Motor neuron (in vitro differentiated cells): ENCODE data around the gene B4GALT1. TPM values are rescaled to one million over a fixed set of nuclear protein-coding genes. Genes with fewer than 3 reads are reported as not detected.

Experiments used
- ATAC-seq, 8 experiments: fragments of 200-7000 bp; cut with Tn5 transposase; replicated peaks in 6 of 8; 2 replicates each; pipeline ENCODE4 v1.8.0; 2021; ENCODE audit warnings: mild to moderate bottlenecking in 8 of 8, moderate library complexity in 8 of 8
- H3K27ac ChIP-seq, 2 donors: fragments of 250-450 bp; sonication (Bioruptor Pico); 2 replicates each; pipeline ENCODE4 v1.9.0; 2021; ENCODE audit warnings: antibody characterized with exemption in 2 of 2, mild to moderate bottlenecking in 2 of 2, moderate library complexity in 1 of 2
- H3K4me1 ChIP-seq, 2 donors: fragments of 250-450 bp; sonication (Bioruptor Pico); replicated peaks in 1 of 2; 2 replicates each; pipeline ENCODE4 v1.6.1; 2021; ENCODE audit warnings: antibody characterized with exemption in 2 of 2, mild to moderate bottlenecking in 2 of 2, moderate library complexity in 1 of 2
- H3K4me3 ChIP-seq, 5 donors: fragments of 250-450 bp; sonication (Bioruptor Pico); 2 replicates each; pipeline ENCODE4 v1.9.0; 2021; ENCODE audit warnings: antibody characterized with exemption in 5 of 5, mild to moderate bottlenecking in 5 of 5, moderate library complexity in 4 of 5
- WGBS, 10 experiments: fragments of 450-650 bp; shearing (Covaris generic); methylation state at CpG; one replicate each; pipeline ENCODE4 v1.0.0; 2022; 5-methylcytosine and 5-hydroxymethylcytosine counted together
- in situ Hi-C, 9 experiments: fragments of 400-800 bp; cut with MboI; loops; one replicate each; pipeline ENCODE4 v1.15.0; 2021; ENCODE audit warnings: low sequenced_read_pairs in 9 of 9, low pct_unique_long_range_greater_than_20kb in 2 of 9; ENCODE audit not compliant: unreplicated experiment in 9 of 9
- total RNA-seq, 8 experiments: library from RNA; unstranded; fragments of 300-600 nt; gene quantifications; 2 replicates each; pipeline versions ENCODE4 v1.2.3 to v1.2.4, GENCODE V29; 2022

Gene B4GALT1
- total RNA-seq, 8 experiments from 2014 or later: 1.3 to 86.5 (median 4.7) TPM

DNA sequence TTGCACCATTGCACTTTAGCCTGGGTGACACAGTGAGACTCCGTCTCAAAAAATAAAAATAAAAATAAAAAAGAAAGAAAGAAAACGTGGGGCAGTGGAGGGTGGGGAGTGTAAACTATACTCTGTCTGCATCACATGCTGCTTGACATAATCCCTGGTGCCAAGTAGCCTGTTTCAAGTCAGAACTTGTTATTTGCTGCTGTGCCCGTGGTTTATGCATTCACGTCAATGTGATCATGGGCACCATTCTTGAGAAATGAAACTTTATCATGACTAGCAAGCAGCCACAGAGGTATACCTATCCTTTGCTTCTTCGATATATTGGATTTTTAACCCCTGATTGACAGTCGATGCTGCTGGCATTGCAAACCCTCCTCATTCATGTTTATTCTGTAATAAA lies 86.6 kb downstream of the B4GALT1 start:
- in situ Hi-C loops: loop anchor here in 6 of 9 experiments (5.0 to 25.0 kb wide), 5 partner anchors 132 to 157 kb away; partner anchors contain the start of gene SPINK4 (in 1 of the 6)
- 33 to 100% (median 78%) methylated on average over 1 to 6 of the region's 6 CpGs for WGBS, 10 experiments
- Histone ChIP-seq H3K27ac (no peak overlapping the region), H3K4me3 (no peak overlapping the region), H3K4me1 (peaks cover under 1 to 7% of the 10 kb centered on the region in 2 donors)
- no peak for ATAC-seq

DNA sequence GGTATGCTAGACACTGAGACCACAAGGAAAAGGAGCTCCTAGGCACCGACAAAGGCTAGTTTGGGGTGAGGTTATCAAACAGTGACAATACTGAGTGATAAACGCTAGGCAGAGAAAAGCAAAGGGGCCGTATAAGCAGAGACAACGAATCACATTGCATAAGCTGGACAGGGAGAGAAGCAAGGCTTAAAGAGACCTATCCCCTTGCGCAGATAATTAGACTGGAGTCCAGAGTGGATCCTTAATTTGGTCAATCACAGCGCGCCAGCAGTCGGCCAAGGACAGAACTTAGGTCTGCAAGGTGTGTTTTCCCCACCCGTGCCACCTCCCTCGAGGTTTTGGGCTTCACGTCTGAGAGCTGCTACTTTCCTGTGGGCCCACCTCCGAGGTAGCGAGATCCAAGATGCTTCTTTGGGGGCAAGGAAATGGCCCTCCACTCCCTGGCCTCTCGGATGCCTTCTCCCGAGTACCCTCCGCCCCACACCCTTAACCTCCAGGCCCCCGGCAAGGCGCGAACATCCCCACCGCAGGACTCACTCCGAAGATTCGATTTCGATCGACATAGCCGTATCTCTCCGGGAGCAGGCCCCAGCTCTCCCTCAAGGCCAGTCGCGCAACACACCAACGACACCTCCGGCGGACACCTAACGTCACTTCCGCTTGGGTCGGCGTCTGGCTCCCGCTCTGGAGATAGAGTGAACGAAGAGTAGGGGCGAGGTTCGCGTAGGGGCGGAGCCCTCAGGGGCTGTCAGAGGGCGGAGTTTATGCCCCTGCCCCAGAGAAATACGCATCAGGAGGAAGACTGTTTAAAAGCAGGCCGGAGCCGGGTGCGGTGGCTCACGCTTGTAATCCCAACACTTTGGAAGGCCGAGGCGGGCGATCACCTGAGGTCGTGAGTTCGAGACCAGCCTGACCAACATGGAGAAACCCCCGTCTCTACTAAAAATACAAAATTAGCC lies 90.8 kb downstream of the B4GALT1 start, which contains the start of gene SMU1:
Gene SMU1 (minus strand): TSS at position 629 of the 959 bp plus-strand sequence. CDS start 66 bp downstream, at position 563.
- WGBS, 10 experiments: 0 to 17% (median 1%) methylated on average over 2 to 27 of the region's 53 CpGs
- Histone ChIP-seq H3K4me1 (peaks cover 3 to 8% of the 10 kb centered on the region in 2 donors), H3K4me3 (peak within 1 kb of the TSS; percentile 74 to 91 (median 83)), H3K27ac (peak within 1 kb of the TSS; percentile 75 to 94)
- in situ Hi-C loops: loop anchor here in 4 of 9 experiments (10.0 to 25.0 kb wide), 3 partner anchors 136 to 161 kb away; partner anchors contain the start of gene SPINK4 (in 1 of the 4)
- ATAC-seq: peak; percentile 92 to 99 (median 97)

DNA sequence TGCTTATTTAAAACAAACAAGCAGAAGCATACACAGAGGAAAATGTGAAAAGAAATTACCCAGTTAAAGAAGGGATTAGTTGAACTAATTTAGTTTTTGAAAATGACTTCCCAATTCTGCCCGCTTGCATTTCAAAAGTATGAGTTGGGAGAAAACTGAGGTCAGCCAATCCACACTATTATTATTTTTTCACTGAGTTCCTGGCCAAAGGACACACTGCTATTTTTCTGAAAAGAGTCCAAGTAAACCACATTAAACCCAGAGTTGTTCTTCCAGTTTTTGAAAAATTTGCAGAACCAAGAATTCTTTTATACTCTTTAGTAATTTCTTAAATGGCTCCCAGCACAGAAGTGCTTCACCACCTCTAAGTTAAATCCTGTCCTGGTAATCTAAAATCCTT lies 98.1 kb downstream of the B4GALT1 start:
- H3K4me3 ChIP-seq: no peak overlapping the region
- H3K4me1 ChIP-seq: no peaks in the 10 kb centered on the region
- H3K27ac ChIP-seq: no peak overlapping the region
- no peak for ATAC-seq
- in situ Hi-C loops: no loop called here
- 90 to 100% (median 100%) methylated on average over 1 of the region's 1 CpG; no CpG with 5 or more reads in 1 of the 10 experiments for WGBS, 10 experiments

DNA sequence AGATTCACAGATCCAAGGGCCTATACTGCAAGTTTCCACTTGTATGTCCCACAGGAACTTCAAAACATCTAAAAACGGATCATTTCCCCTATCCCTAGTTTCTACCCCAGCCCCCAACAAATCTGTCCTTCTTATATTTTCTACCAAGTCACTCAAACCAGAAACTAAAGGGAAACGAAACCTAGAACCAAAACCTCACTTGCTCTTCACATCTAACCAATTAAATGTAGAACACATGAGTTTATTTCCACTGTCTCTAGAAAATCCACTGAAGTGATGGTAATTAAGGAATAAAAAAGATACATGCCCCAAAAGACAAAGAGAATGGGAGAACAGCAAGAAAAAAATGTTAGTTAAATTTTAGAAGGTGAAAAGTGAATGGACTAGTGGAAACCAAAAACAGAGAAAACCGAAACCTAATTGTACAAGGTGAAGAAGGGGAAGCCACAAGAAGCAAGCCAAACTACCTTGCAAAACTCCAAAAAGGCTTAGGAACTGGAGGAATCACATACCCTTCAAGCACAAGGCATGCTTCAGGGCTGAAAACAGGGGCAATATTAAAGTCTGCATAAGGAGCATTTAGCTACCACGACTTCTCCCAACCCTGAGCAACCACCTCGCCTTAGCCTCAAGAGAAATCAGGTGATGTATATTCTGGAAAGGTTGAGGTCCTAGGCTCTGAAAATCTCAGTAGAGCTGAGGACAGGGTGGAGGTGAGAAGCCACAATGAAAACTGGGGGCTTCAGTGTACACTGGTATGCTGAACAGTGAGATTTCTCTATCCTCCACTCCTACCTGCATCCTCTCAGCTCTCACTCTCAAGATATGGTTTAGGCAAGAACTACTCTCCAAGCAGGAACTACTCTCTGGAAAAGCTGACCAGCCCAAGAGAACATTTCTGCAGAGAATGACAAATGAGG lies 101.7 kb downstream of the B4GALT1 start:
- H3K4me1 ChIP-seq: no peaks in the 10 kb centered on the region
- in situ Hi-C loops: no loop called here
- H3K27ac ChIP-seq: no peak overlapping the region
- H3K4me3 ChIP-seq: no peak overlapping the region
- ATAC-seq: no peak
- WGBS, 10 experiments: 72 to 100% (median 91%) methylated on average over 2 to 5 of the region's 5 CpGs

Other genes with a start within 250 kb of the B4GALT1 start
- 10 to 100 TPM; 37.2 to 58.1 (median 49.4) TPM for gene APTX, start 165.7 kb downstream of the B4GALT1 start, total RNA-seq
- 100 to 1,000 TPM; 162 to 304 (median 199) TPM for gene DNAJA1, start 142.1 kb downstream of the B4GALT1 start, total RNA-seq
- 10 to 100 TPM; 17.5 to 30.2 (median 27.1) TPM for gene SMU1, start 90.7 kb downstream of the B4GALT1 start, total RNA-seq
- gene SPINK4, start 72.8 kb upstream of the B4GALT1 start, total RNA-seq: not detected
- 100 to 1,000 TPM in 2 of 8 experiments, 10 to 100 TPM in 6; 26.7 to 139 (median 52.3) TPM for gene BAG1, start 97.4 kb upstream of the B4GALT1 start, total RNA-seq
- gene CHMP5, start 97.7 kb upstream of the B4GALT1 start, total RNA-seq: 100 to 1,000 TPM in 2 of 8 experiments, 10 to 100 TPM in 6; 65.7 to 130 (median 93.4) TPM
- 10 to 100 TPM; 18.4 to 43.7 (median 28.0) TPM for gene NFX1, start 123.2 kb upstream of the B4GALT1 start, total RNA-seq
- gene AQP7, start 235.2 kb upstream of the B4GALT1 start, total RNA-seq: 1 to 10 TPM in 2 of 8 experiments, under 1 TPM in 5, not detected in 1; 0.22 to 2.8 (median 0.67) TPM